ENCODE results near the gene C11orf86. TPM values are rescaled to one million over a fixed set of nuclear protein-coding genes. Genes with fewer than 3 reads are reported as not detected.

Gene C11orf86
- total RNA-seq (2021; ENCODE audit: unreplicated experiment) (0.25 TPM), Bru-seq, nascent RNA (percentile 26 among the genes with signal in this experiment), BruChase-seq, experiment 1, labeled RNA remaining after a 6-hour chase (not detected), BruChase-seq, experiment 2, labeled RNA remaining after a 2-hour chase (percentile 29 among the genes with signal in this experiment)
- 0.25 and 0.50 TPM in 2 replicates for polyA plus RNA-seq (2012)
- long read RNA-seq, partial matches to known transcripts: 0 of 2 reads
- long read RNA-seq, other reads (novel, unspliced or antisense): 2 of 2 reads

- H3K9ac ChIP-seq (ENCODE audit: low read length): no peak within 1 kb of the TSS
- H3K27ac ChIP-seq (ENCODE audit: low read depth, low read length): no peak within 1 kb of the TSS; the same call in 1 of the 2 replicates
- H4K20me1 ChIP-seq (ENCODE audit: insufficient read depth): no peaks in the 10 kb centered on the region
- intact Hi-C loops (cut with micrococcal nuclease): loop anchor here (5.0 kb wide), 2 partner anchors 83 to 133 kb away; partner anchors contain the start of gene RCE1
- BruUV-seq (replicated peaks): no TSS peak
- CTCF ChIA-PET: interaction anchor here (0.9 to 2.3 kb wide), 9 partner anchors 12 to 284 kb away, joined by 3 to 9 read pairs (median 5); partner anchors contain the start of gene RCE1
- TF ChIP-seq CEBPB (IDR thresholded peaks at IDR 0.05; ENCODE audit: low read depth): no peak
- TF ChIP-seq FOSL1 (IDR thresholded peaks at IDR 0.05; ENCODE audit: low read depth): no peak
- TF ChIP-seq SIN3A (IDR thresholded peaks at IDR 0.05; ENCODE audit: low read depth): no peak
- TF ChIP-seq POLR2A (IDR thresholded peaks at IDR 0.05; ENCODE audit: borderline replicate concordance, extremely low read depth, insufficient read depth, insufficient read length): no peak
- no peak for TF ChIP-seq ELF1 (IDR thresholded peaks at IDR 0.05; ENCODE audit: borderline replicate concordance, low read depth)
- TF ChIP-seq MAX (IDR thresholded peaks at IDR 0.05): no peak
- no peak for TF ChIP-seq TCF7L2 (IDR thresholded peaks at IDR 0.05; ENCODE audit: borderline replicate concordance, extremely low read depth, insufficient read depth, insufficient read length)
- no peak for TF ChIP-seq ATF3 (IDR thresholded peaks at IDR 0.05)
- no peak for TF ChIP-seq ZNF274 (IDR thresholded peaks at IDR 0.05; ENCODE audit: low read depth, low read length)
- TF ChIP-seq, protein P1, sequence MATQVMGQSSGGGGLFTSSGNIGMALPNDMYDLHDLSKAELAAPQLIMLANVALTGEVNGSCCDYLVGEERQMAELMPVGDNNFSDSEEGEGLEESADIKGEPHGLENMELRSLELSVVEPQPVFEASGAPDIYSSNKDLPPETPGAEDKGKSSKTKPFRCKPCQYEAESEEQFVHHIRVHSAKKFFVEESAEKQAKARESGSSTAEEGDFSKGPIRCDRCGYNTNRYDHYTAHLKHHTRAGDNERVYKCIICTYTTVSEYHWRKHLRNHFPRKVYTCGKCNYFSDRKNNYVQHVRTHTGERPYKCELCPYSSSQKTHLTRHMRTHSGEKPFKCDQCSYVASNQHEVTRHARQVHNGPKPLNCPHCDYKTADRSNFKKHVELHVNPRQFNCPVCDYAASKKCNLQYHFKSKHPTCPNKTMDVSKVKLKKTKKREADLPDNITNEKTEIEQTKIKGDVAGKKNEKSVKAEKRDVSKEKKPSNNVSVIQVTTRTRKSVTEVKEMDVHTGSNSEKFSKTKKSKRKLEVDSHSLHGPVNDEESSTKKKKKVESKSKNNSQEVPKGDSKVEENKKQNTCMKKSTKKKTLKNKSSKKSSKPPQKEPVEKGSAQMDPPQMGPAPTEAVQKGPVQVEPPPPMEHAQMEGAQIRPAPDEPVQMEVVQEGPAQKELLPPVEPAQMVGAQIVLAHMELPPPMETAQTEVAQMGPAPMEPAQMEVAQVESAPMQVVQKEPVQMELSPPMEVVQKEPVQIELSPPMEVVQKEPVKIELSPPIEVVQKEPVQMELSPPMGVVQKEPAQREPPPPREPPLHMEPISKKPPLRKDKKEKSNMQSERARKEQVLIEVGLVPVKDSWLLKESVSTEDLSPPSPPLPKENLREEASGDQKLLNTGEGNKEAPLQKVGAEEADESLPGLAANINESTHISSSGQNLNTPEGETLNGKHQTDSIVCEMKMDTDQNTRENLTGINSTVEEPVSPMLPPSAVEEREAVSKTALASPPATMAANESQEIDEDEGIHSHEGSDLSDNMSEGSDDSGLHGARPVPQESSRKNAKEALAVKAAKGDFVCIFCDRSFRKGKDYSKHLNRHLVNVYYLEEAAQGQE (IDR thresholded peaks at IDR 0.05; ENCODE audit: low read depth): no peak
- H3K9me2 ChIP-seq (ENCODE audit: insufficient read depth): no peaks in the 10 kb centered on the region
- 0 out of 2 replicates have a peak, but pooled peaks have one; percentile 5 for ATAC-seq
- H3K4me2 ChIP-seq (ENCODE audit: low read length): peak within 1 kb of the TSS; percentile 37; the same call in 1 of the 2 replicates
- RAD21 ChIA-PET (ENCODE audit: low non-redundant PET in 1 of 2, low total read pairs in 2 of 2, uncharacterized antibody in 2 of 2, unreplicated experiment in 2 of 2): interaction anchor here (0.7 to 1.6 kb wide), 4 partner anchors 12 to 94 kb away, joined by 3 to 6 read pairs (median 4); no protein-coding TSS in a partner anchor
- no peak within 1 kb of the TSS for H3K4me3 ChIP-seq (replicated peaks in 1 of 2; ENCODE audit: low read depth in 1 of 2, low read length in 2 of 2)
- DNase-seq (ENCODE audit: low read depth, low spot score): no peak
- no peaks in the 10 kb centered on the region for H3K27me3 ChIP-seq (ENCODE audit: insufficient read depth, low read length)
- H3K9me3 ChIP-seq (ENCODE audit: control insufficient read depth in 1 of 2, insufficient read depth in 1 of 2, low read depth in 1 of 2, low read length in 2 of 2): no peaks in the 10 kb centered on the region
- H3K4me1 ChIP-seq (ENCODE audit: control insufficient read depth in 1 of 2, insufficient read depth in 2 of 2, low read length in 2 of 2): peaks cover 13 to 50% of the 10 kb centered on the region in 2 experiments
- no peaks in the 10 kb centered on the region for H3K79me2 ChIP-seq (ENCODE audit: insufficient read depth, low read length)
- no peaks in the 10 kb centered on the region for H3K36me3 ChIP-seq (ENCODE audit: control insufficient read depth in 1 of 2, insufficient read depth in 2 of 2, low read length in 2 of 2)
- no peak within 1 kb of the TSS for H2AFZ ChIP-seq (ENCODE audit: low read depth, low read length, poor library complexity, severe bottlenecking)
- POLR2A ChIA-PET: no interaction called here
Observed at GRCh38 chr11:66974724-66975404, at the start of gene C11orf86. Gene C11orf86 (plus strand): TSS chr11:66975304. CDS start chr11:66975363, 59 bp downstream.
